ENCODE measurements around the gene SLC35A4. TPM values are rescaled to one million over a fixed set of nuclear protein-coding genes. Genes with fewer than 3 reads are reported as not detected.

SLC35A4 gene
- total and polyA plus RNA-seq, 2 of the 8 experiments (the other 6 are each of a cell fraction or from before 2014, with no cell fraction given): 78.6 to 133 TPM

GRCh38 chr5:140547508-140548299, 16.9 kb upstream of the SLC35A4 start, which contains the start of gene EIF4EBP3 (continued):
- TF ChIP-seq, protein P1, sequence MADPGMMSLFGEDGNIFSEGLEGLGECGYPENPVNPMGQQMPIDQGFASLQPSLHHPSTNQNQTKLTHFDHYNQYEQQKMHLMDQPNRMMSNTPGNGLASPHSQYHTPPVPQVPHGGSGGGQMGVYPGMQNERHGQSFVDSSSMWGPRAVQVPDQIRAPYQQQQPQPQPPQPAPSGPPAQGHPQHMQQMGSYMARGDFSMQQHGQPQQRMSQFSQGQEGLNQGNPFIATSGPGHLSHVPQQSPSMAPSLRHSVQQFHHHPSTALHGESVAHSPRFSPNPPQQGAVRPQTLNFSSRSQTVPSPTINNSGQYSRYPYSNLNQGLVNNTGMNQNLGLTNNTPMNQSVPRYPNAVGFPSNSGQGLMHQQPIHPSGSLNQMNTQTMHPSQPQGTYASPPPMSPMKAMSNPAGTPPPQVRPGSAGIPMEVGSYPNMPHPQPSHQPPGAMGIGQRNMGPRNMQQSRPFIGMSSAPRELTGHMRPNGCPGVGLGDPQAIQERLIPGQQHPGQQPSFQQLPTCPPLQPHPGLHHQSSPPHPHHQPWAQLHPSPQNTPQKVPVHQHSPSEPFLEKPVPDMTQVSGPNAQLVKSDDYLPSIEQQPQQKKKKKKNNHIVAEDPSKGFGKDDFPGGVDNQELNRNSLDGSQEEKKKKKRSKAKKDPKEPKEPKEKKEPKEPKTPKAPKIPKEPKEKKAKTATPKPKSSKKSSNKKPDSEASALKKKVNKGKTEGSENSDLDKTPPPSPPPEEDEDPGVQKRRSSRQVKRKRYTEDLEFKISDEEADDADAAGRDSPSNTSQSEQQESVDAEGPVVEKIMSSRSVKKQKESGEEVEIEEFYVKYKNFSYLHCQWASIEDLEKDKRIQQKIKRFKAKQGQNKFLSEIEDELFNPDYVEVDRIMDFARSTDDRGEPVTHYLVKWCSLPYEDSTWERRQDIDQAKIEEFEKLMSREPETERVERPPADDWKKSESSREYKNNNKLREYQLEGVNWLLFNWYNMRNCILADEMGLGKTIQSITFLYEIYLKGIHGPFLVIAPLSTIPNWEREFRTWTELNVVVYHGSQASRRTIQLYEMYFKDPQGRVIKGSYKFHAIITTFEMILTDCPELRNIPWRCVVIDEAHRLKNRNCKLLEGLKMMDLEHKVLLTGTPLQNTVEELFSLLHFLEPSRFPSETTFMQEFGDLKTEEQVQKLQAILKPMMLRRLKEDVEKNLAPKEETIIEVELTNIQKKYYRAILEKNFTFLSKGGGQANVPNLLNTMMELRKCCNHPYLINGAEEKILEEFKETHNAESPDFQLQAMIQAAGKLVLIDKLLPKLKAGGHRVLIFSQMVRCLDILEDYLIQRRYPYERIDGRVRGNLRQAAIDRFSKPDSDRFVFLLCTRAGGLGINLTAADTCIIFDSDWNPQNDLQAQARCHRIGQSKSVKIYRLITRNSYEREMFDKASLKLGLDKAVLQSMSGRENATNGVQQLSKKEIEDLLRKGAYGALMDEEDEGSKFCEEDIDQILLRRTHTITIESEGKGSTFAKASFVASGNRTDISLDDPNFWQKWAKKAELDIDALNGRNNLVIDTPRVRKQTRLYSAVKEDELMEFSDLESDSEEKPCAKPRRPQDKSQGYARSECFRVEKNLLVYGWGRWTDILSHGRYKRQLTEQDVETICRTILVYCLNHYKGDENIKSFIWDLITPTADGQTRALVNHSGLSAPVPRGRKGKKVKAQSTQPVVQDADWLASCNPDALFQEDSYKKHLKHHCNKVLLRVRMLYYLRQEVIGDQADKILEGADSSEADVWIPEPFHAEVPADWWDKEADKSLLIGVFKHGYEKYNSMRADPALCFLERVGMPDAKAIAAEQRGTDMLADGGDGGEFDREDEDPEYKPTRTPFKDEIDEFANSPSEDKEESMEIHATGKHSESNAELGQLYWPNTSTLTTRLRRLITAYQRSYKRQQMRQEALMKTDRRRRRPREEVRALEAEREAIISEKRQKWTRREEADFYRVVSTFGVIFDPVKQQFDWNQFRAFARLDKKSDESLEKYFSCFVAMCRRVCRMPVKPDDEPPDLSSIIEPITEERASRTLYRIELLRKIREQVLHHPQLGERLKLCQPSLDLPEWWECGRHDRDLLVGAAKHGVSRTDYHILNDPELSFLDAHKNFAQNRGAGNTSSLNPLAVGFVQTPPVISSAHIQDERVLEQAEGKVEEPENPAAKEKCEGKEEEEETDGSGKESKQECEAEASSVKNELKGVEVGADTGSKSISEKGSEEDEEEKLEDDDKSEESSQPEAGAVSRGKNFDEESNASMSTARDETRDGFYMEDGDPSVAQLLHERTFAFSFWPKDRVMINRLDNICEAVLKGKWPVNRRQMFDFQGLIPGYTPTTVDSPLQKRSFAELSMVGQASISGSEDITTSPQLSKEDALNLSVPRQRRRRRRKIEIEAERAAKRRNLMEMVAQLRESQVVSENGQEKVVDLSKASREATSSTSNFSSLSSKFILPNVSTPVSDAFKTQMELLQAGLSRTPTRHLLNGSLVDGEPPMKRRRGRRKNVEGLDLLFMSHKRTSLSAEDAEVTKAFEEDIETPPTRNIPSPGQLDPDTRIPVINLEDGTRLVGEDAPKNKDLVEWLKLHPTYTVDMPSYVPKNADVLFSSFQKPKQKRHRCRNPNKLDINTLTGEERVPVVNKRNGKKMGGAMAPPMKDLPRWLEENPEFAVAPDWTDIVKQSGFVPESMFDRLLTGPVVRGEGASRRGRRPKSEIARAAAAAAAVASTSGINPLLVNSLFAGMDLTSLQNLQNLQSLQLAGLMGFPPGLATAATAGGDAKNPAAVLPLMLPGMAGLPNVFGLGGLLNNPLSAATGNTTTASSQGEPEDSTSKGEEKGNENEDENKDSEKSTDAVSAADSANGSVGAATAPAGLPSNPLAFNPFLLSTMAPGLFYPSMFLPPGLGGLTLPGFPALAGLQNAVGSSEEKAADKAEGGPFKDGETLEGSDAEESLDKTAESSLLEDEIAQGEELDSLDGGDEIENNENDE (IDR thresholded peaks at IDR 0.05; ENCODE audit: insufficient replicate concordance, low read length): no peak
- TF ChIP-seq POU5F1 (IDR thresholded peaks at IDR 0.05; ENCODE audit: low read depth, low read length) (no peak), TBP (IDR thresholded peaks at IDR 0.05; ENCODE audit: low read depth, low read length) (peak; percentile 7), PHF8 (conservative IDR thresholded peaks at IDR 0.05; ENCODE audit: low read depth, low read length) (peak; percentile 55; the same call in 1 of the 2 replicates), HDAC6 (IDR thresholded peaks at IDR 0.05; ENCODE audit: low read depth, low read length) (no peak), NANOG (IDR thresholded peaks at IDR 0.05; ENCODE audit: insufficient read depth, low read depth, low read length, poor library complexity, severe bottlenecking) (no peak), SP2 (IDR thresholded peaks at IDR 0.05; ENCODE audit: low read length) (no peak), HDAC2 (IDR thresholded peaks at IDR 0.05; ENCODE audit: borderline replicate concordance in 1 of 2, low read depth in 2 of 2, low read length in 2 of 2) (peak in 1 of 2 experiments; percentile 62; a peak in 1 of 4 replicates), FOSL1 (IDR thresholded peaks at IDR 0.05; ENCODE audit: insufficient read depth, low read depth, low read length) (no peak)
